Neural crest cell (in vitro differentiated cells): ENCODE results near the gene FAM3A. TPM values are rescaled to one million over a fixed set of nuclear protein-coding genes. Genes with fewer than 3 reads are reported as not detected.

ENCODE experiments used
- DNase-seq: peaks from one replicate; pipeline ENCODE4 v3.0.0; 2021; ENCODE audit warnings: low read depth, mixed read lengths, low spot score
- H3K27ac Mint-ChIP-seq: one replicate; pipeline ENCODE4 v1.8.0; 2021; ENCODE audit warnings: mild to moderate bottlenecking, mixed read lengths; ENCODE audit not compliant: unreplicated experiment
- H3K27me3 Mint-ChIP-seq: 2 replicates; pipeline ENCODE4 v1.8.0; 2021; ENCODE audit warnings: low read depth, mild to moderate bottlenecking, mixed read lengths
- H3K36me3 Mint-ChIP-seq: 2 replicates; pipeline ENCODE4 v1.8.0; 2021; ENCODE audit warnings: low read depth, mild to moderate bottlenecking, mixed read lengths
- H3K4me1 Mint-ChIP-seq: 2 replicates; pipeline ENCODE4 v1.8.0; 2021; ENCODE audit warnings: mixed read lengths
- H3K4me3 Mint-ChIP-seq: one replicate; pipeline ENCODE4 v1.8.0; 2021; ENCODE audit warnings: mild to moderate bottlenecking, mixed read lengths
- H3K9me3 Mint-ChIP-seq: 2 replicates; pipeline ENCODE4 v1.8.0; 2021; ENCODE audit warnings: mixed read lengths
- total RNA-seq: library from RNA; stranded (reverse); gene quantifications from 2 replicates; pipeline ENCODE4 v1.2.1, GENCODE V29; 2021
- TF ChIP-seq, protein P1 (sequence below): fragments of 200-600 bp; sonication (generic); conservative IDR thresholded peaks from 2 replicates; pipeline ENCODE4 v1.5.0; 2021; ENCODE audit warnings: antibody characterized with exemption, mild to moderate bottlenecking

Gene FAM3A
- total RNA-seq, 1 donor from 2014 or later = 25.8 TPM

DNA sequence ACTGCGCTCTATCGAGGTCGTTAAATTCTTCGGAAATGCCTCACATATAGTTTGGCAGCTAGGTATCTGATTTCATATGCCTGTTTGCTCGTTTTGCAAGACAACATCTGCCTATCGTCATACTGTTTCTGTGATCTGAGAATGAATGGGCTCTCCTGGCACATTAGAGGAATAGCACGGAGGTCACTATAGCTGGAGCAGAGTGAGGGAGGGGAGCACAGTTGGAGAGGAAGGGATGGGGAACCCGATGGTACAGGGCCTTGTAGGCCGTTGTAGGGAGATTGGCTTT, 31.9 kb upstream of the FAM3A start:
- Mint-ChIP-seq H3K4me1 (peaks cover 17% of the 10 kb centered on the region), H3K27ac (peak overlapping the region; percentile 78), H3K9me3 (no peaks in the 10 kb centered on the region), H3K36me3 (peaks cover 5% of the 10 kb centered on the region), H3K27me3 (no peaks in the 10 kb centered on the region), H3K4me3 (peak overlapping the region; percentile 92)
- no peak for DNase-seq
- TF ChIP-seq, protein P1, sequence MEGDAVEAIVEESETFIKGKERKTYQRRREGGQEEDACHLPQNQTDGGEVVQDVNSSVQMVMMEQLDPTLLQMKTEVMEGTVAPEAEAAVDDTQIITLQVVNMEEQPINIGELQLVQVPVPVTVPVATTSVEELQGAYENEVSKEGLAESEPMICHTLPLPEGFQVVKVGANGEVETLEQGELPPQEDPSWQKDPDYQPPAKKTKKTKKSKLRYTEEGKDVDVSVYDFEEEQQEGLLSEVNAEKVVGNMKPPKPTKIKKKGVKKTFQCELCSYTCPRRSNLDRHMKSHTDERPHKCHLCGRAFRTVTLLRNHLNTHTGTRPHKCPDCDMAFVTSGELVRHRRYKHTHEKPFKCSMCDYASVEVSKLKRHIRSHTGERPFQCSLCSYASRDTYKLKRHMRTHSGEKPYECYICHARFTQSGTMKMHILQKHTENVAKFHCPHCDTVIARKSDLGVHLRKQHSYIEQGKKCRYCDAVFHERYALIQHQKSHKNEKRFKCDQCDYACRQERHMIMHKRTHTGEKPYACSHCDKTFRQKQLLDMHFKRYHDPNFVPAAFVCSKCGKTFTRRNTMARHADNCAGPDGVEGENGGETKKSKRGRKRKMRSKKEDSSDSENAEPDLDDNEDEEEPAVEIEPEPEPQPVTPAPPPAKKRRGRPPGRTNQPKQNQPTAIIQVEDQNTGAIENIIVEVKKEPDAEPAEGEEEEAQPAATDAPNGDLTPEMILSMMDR = no peak

DNA sequence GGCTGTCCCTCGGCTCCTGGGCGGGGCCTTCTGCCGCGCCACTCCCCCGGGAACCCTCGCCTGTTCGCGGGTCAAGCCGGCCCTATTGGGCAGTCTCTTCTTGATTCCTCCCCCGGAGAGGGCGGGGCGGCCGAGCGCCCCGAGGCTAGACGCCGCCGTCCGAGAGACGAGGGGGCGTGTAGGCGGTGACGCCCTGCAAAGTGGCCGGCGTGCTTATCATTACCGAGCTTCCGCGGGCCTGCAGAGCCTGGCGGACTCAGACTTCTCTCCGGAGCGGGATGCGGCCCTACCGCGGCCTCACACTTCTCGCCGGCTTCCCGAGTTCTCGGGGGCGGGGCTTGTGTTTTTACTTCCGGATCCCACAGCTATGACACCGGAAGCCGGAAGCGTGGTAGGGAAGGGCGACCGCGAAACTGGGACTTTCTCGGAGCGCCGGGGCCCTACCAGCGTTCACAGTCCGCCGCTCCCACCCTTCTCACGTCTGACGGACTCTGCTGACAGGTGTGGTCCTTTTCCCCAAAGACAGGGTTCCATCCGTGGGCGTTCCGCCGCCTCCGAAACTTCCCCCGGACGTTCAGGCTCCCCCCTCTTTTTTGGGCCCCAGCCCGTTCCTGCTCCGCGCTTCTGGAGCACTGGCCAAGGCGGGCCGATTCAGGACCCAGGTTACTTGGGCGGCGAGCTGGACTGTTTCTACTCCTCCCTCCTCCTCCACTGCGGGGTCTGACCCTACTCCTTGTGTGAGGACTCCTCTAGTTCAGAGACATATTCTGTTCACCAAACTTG, 31.4 kb upstream of the FAM3A start, which contains the start of gene IKBKG:
Gene IKBKG (plus strand): TSS at position 376 of the 783 bp plus-strand sequence. CDS start 4,383 bp downstream, outside the sequence.
- Mint-ChIP-seq H3K4me1 (peaks cover 20% of the 10 kb centered on the region), H3K9me3 (no peaks in the 10 kb centered on the region), H3K27ac (peak within 1 kb of the TSS; percentile 90), H3K36me3 (peaks cover 5% of the 10 kb centered on the region), H3K4me3 (peak within 1 kb of the TSS; percentile 92), H3K27me3 (no peaks in the 10 kb centered on the region)
- TF ChIP-seq, protein P1 = no peak
- peak; percentile 77 for DNase-seq

DNA sequence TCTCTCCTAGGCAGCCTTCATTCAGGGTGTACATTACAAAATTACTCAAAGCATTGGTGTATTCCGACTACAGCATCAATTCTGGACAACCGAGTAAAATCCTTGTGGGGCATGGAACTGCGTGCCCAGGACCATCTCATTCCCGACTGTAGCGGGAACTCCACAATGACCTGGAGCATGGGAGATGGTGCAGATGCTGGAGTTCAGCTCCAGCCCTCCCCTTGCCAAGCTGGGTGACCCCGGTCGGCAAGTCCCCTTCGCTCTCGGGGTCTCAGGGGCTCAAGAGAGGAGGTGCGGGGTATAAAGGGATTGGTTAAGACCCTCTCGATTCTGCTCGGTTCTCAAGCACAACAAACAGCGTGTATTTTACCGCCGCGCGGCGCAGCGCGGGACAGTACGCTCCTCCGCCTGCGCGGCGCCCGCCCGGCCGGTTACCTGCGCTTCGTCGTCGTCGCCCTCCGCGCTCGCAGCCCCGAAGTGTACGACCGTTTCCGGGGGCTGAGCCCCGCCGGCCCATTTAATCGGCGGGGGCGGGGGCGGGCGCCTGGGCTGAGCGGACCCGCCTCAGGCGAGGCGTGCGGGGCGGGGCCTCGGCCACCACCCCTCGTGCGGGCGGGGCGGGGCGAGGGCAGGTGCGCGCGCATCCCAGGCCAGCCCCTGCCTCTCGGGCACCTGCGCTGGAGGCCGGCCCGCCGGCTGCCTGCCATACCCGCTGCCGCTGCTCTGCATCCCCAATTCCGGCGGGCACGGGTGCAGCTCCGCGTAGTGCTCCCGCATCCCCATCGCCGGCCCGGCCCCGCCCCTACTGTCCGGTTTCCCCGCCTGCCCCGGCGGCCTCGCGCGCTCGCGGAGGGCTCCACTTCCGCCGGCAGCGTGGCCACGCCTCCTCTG, 30.6 kb upstream of the FAM3A start, which contains the start of gene G6PD:
Gene G6PD (minus strand): TSS at position 493 of the 891 bp plus-strand sequence. CDS start 691 bp downstream, outside the sequence.
- H3K36me3 Mint-ChIP-seq = peaks cover 5% of the 10 kb centered on the region
- H3K4me1 Mint-ChIP-seq = peaks cover 20% of the 10 kb centered on the region
- TF ChIP-seq, protein P1 = peak; percentile 20
- H3K27me3 Mint-ChIP-seq = no peaks in the 10 kb centered on the region
- no peaks in the 10 kb centered on the region for H3K9me3 Mint-ChIP-seq
- H3K4me3 Mint-ChIP-seq = peak within 1 kb of the TSS; percentile 92
- peak within 1 kb of the TSS; percentile 90 for H3K27ac Mint-ChIP-seq
- DNase-seq = peak; percentile 58

DNA sequence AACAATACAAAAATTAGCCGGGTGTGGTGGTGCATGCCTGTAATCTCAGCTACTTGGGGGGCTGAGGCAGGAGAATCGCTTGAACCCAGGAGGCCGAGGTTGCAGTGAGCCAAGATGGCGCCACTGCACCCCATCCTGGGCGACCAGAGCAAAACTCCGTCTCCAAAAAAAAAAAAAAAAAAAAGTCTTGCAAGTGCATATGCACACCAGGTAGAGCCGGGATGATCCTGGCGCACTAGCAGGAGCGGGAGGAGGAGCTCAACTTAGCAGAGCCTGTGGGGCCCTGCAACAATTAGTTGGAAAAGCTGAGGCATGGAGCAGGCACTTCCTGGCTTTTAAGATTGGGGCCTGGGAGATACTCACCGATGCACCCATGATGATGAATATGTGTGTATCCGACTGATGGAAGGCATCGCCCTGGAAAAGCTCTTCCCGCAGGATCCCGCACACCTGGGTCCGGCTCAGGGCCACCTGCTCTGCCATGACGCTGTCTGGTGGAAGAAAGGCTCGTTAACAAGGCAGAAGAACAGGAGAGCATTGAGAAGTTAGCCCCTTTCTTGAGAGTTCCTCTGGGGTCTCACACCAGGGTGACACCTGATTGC, 29.7 kb upstream of the FAM3A start:
- Mint-ChIP-seq H3K9me3 (no peaks in the 10 kb centered on the region), H3K4me3 (peak overlapping the region; percentile 87), H3K36me3 (peaks cover 5% of the 10 kb centered on the region), H3K27ac (no peak overlapping the region), H3K4me1 (peaks cover 20% of the 10 kb centered on the region), H3K27me3 (no peaks in the 10 kb centered on the region)
- TF ChIP-seq, protein P1 = no peak
- no peak for DNase-seq

DNA sequence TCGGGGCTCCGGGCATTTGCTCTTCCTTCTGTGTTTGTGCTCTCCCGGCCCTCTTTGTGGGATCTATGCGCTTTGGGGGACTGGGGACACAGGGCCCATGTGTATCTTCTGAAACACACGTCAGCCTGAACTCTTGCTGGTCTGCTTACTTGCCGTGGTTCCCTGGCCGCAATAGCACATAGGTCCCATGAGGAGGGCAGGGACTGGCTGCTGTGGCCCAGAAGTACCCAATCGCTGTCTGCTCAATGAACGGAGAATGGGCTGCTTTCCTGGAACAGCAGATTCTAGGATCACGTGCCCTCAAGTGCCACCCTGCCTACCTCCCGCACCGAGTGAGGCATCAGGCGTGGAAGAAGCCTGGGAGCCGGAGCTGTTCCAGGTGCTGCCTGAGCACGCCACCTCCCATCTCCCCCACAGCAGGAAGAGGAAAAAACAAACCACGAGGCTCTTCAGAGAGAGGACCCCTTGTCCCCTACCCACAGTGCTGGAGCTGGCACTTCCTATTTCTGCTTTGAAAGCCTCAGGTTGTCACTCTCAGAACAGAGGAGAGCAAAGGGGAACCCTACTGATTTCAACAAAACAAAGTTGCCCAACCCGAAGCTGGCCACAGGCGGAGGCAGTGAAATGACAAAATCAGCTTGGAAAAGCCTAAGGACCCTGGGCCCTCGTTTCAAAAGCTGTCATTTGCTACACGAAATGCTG, 26.8 kb upstream of the FAM3A start:
- Mint-ChIP-seq H3K4me3 (peak overlapping the region; percentile 77), H3K27ac (no peak overlapping the region), H3K27me3 (no peaks in the 10 kb centered on the region), H3K36me3 (no peaks in the 10 kb centered on the region), H3K9me3 (no peaks in the 10 kb centered on the region), H3K4me1 (peaks cover 14% of the 10 kb centered on the region)
- TF ChIP-seq, protein P1 = no peak
- no peak for DNase-seq
